ENCODE measurements around the gene MYD88. TPM values are rescaled to one million over a fixed set of nuclear protein-coding genes. Genes with fewer than 3 reads are reported as not detected.

MYD88 gene
- total and polyA plus RNA-seq, 7 experiments from 2014 or later: 35.2 to 108 (median 52.8) TPM

GRCh38 chr3:38116471-38117162, 21.8 kb upstream of the MYD88 start:
- H3K36me3 Mint-ChIP-seq: peaks cover 0 to 7% (median 4%) of the 10 kb centered on the region in 5 donors
- Histone ChIP-seq H3K9me3 (ENCODE audit: control insufficient read depth in 2 of 3, low read length in 3 of 3) (no peaks in the 10 kb centered on the region), H3K36me3 (ENCODE audit: control insufficient read depth in 2 of 3, insufficient read depth in 3 of 3, low read length in 3 of 3) (peaks cover 0 to 20% (median 0%) of the 10 kb centered on the region in 3 experiments), H3K27me3 (ENCODE audit: control insufficient read depth in 2 of 2, insufficient read depth in 2 of 2, low read length in 2 of 2) (no peaks in the 10 kb centered on the region), H3K27ac (ENCODE audit: low read depth, low read length) (no peak overlapping the region), H3K4me3 (ENCODE audit: low read length) (no peak overlapping the region), H3K4me1 (ENCODE audit: control insufficient read depth in 2 of 2, insufficient read depth in 2 of 2, low read length in 2 of 2) (no peaks in the 10 kb centered on the region)
- H3K27ac Mint-ChIP-seq: no peak overlapping the region
- DNase-seq: peak in 1 of 9 donors; percentile 2
- H3K4me1 Mint-ChIP-seq: peaks cover 4 to 15% (median 7%) of the 10 kb centered on the region in 7 donors
- ChIA-PET CTCF (interaction anchor here (0.6 to 2.1 kb wide), 5 partner anchors 21 to 230 kb away, joined by 3 to 6 read pairs (median 4); partner anchors contain the start of gene XYLB), POLR2A (interaction anchor here (0.6 to 1.2 kb wide), 4 partner anchors 9 to 178 kb away, joined by 3 read pairs; partner anchors contain the start of gene OXSR1)
- no peak overlapping the region for H3K4me3 Mint-ChIP-seq
- intact Hi-C loops (cut with micrococcal nuclease): loop anchor here (5.0 kb wide), 3 partner anchors 96 to 536 kb away; no protein-coding TSS in a partner anchor
- no peak for ATAC-seq
- H3K27me3 Mint-ChIP-seq: no peaks in the 10 kb centered on the region
- peaks cover 0 to 3% (median 0%) of the 10 kb centered on the region in 11 donors for H3K9me3 Mint-ChIP-seq

GRCh38 chr3:38117163-38117716, 21.2 kb upstream of the MYD88 start:
- Mint-ChIP-seq H3K9me3 (peaks cover 0 to 3% (median 0%) of the 10 kb centered on the region in 11 donors), H3K36me3 (peaks cover 0 to 7% (median 4%) of the 10 kb centered on the region in 5 donors), H3K4me3 (no peak overlapping the region), H3K27ac (no peak overlapping the region), H3K27me3 (no peaks in the 10 kb centered on the region), H3K4me1 (peaks cover 4 to 15% (median 7%) of the 10 kb centered on the region in 7 donors)
- H3K36me3 ChIP-seq (ENCODE audit: control insufficient read depth in 2 of 3, insufficient read depth in 3 of 3, low read length in 3 of 3): peaks cover 0 to 26% (median 0%) of the 10 kb centered on the region in 3 experiments
- no peaks in the 10 kb centered on the region for H3K27me3 ChIP-seq (ENCODE audit: control insufficient read depth in 2 of 2, insufficient read depth in 2 of 2, low read length in 2 of 2)
- no peak for DNase-seq
- intact Hi-C loops (cut with micrococcal nuclease): loop anchor here (5.0 kb wide), 3 partner anchors 95 to 535 kb away; no protein-coding TSS in a partner anchor
- ATAC-seq: no peak
- no peaks in the 10 kb centered on the region for H3K9me3 ChIP-seq (ENCODE audit: control insufficient read depth in 2 of 3, low read length in 3 of 3)
- no peak overlapping the region for H3K4me3 ChIP-seq (ENCODE audit: low read length)
- H3K27ac ChIP-seq (ENCODE audit: low read depth, low read length): no peak overlapping the region
- ChIA-PET POLR2A (interaction anchor here (0.6 to 1.4 kb wide), 2 partner anchors 20 to 177 kb away, joined by 3 to 4 read pairs; partner anchors contain the start of gene ACAA1), CTCF (interaction anchor here (0.6 to 2.1 kb wide), 9 partner anchors 94 to 361 kb away, joined by 3 to 6 read pairs (median 4); partner anchors contain the start of gene XYLB)
- H3K4me1 ChIP-seq (ENCODE audit: control insufficient read depth in 2 of 2, insufficient read depth in 2 of 2, low read length in 2 of 2): no peaks in the 10 kb centered on the region

GRCh38 chr3:38117748-38118420, 20.6 kb upstream of the MYD88 start:
- CTCF ChIA-PET: interaction anchor here (0.6 to 2.6 kb wide), 16 partner anchors 19 to 364 kb away, joined by 3 to 10 read pairs (median 4); partner anchors contain the start of genes ACAA1 and XYLB
- no peak overlapping the region for H3K27ac ChIP-seq (ENCODE audit: low read depth, low read length)
- Mint-ChIP-seq H3K36me3 (peaks cover 0 to 8% (median 7%) of the 10 kb centered on the region in 5 donors), H3K9me3 (peaks cover 0 to 3% (median 0%) of the 10 kb centered on the region in 11 donors), H3K27ac (peak overlapping the region in 5 of 9 donors; percentile 22 to 84 (median 49)), H3K4me3 (no peak overlapping the region), H3K4me1 (peaks cover 4 to 15% (median 7%) of the 10 kb centered on the region in 7 donors), H3K27me3 (no peaks in the 10 kb centered on the region)
- intact Hi-C loops (cut with micrococcal nuclease): loop anchor here (1.0 to 5.0 kb wide), 12 partner anchors 18 to 534 kb away; partner anchors contain the start of genes XYLB (in 2 of the 2) and OXSR1 (in 1 of the 2)
- no peaks in the 10 kb centered on the region for H3K27me3 ChIP-seq (ENCODE audit: control insufficient read depth in 2 of 2, insufficient read depth in 2 of 2, low read length in 2 of 2)
- POLR2A ChIA-PET: interaction anchor here (1.4 kb wide), 1 partner anchor 19 kb away, joined by 4 read pairs; the partner anchor contains the start of gene ACAA1
- no peaks in the 10 kb centered on the region for H3K4me1 ChIP-seq (ENCODE audit: control insufficient read depth in 2 of 2, insufficient read depth in 2 of 2, low read length in 2 of 2)
- no peaks in the 10 kb centered on the region for H3K9me3 ChIP-seq (ENCODE audit: control insufficient read depth in 2 of 3, low read length in 3 of 3)
- H3K36me3 ChIP-seq (ENCODE audit: control insufficient read depth in 2 of 3, insufficient read depth in 3 of 3, low read length in 3 of 3): peaks cover 0 to 33% (median 0%) of the 10 kb centered on the region in 3 experiments
- DNase-seq (peak; percentile 59 to 79 (median 73)), ATAC-seq (peak; percentile 90)
- no peak overlapping the region for H3K4me3 ChIP-seq (ENCODE audit: low read length)

- Mint-ChIP-seq H3K36me3 (peaks cover 0 to 12% (median 7%) of the 10 kb centered on the region in 5 donors), H3K27me3 (no peaks in the 10 kb centered on the region), H3K4me3 (no peak overlapping the region), H3K4me1 (peaks cover 4 to 15% (median 7%) of the 10 kb centered on the region in 7 donors), H3K27ac (peak overlapping the region in 5 of 9 donors; percentile 22 to 62 (median 52)), H3K9me3 (peaks cover 0 to 3% (median 0%) of the 10 kb centered on the region in 11 donors)
- no peak overlapping the region for H3K4me3 ChIP-seq (ENCODE audit: low read length)
- peaks cover 0 to 39% (median 0%) of the 10 kb centered on the region in 3 experiments for H3K36me3 ChIP-seq (ENCODE audit: control insufficient read depth in 2 of 3, insufficient read depth in 3 of 3, low read length in 3 of 3)
- ChIA-PET POLR2A (interaction anchor here (1.0 to 1.4 kb wide), 2 partner anchors 18 to 47 kb away, joined by 3 to 4 read pairs; partner anchors contain the start of genes ACAA1 and OXSR1), CTCF (interaction anchor here (0.6 to 2.6 kb wide), 12 partner anchors 18 to 363 kb away, joined by 3 to 10 read pairs (median 4); partner anchors contain the start of genes ACAA1 and XYLB)
- H3K4me1 ChIP-seq (ENCODE audit: control insufficient read depth in 2 of 2, insufficient read depth in 2 of 2, low read length in 2 of 2): no peaks in the 10 kb centered on the region
- H3K9me3 ChIP-seq (ENCODE audit: control insufficient read depth in 2 of 3, low read length in 3 of 3): no peaks in the 10 kb centered on the region
- no peak overlapping the region for H3K27ac ChIP-seq (ENCODE audit: low read depth, low read length)
- ATAC-seq (no peak), DNase-seq (no peak)
- intact Hi-C loops (cut with micrococcal nuclease): loop anchor here (1.0 to 5.0 kb wide), 12 partner anchors 18 to 534 kb away; partner anchors contain the start of genes XYLB (in 2 of the 2) and OXSR1 (in 1 of the 2)
- no peaks in the 10 kb centered on the region for H3K27me3 ChIP-seq (ENCODE audit: control insufficient read depth in 2 of 2, insufficient read depth in 2 of 2, low read length in 2 of 2)
Observed at GRCh38 chr3:38118421-38119247, 19.8 kb upstream of the MYD88 start.

GRCh38 chr3:38119248-38119544, 19.3 kb upstream of the MYD88 start:
- Histone ChIP-seq H3K27me3 (ENCODE audit: control insufficient read depth in 2 of 2, insufficient read depth in 2 of 2, low read length in 2 of 2) (no peaks in the 10 kb centered on the region), H3K9me3 (ENCODE audit: control insufficient read depth in 2 of 3, low read length in 3 of 3) (no peaks in the 10 kb centered on the region), H3K36me3 (ENCODE audit: control insufficient read depth in 2 of 3, insufficient read depth in 3 of 3, low read length in 3 of 3) (peaks cover 0 to 42% (median 0%) of the 10 kb centered on the region in 3 experiments), H3K4me1 (ENCODE audit: control insufficient read depth in 2 of 2, insufficient read depth in 2 of 2, low read length in 2 of 2) (no peaks in the 10 kb centered on the region), H3K4me3 (ENCODE audit: low read length) (no peak overlapping the region), H3K27ac (ENCODE audit: low read depth, low read length) (no peak overlapping the region)
- no peak for DNase-seq
- Mint-ChIP-seq H3K4me1 (peaks cover 4 to 15% (median 7%) of the 10 kb centered on the region in 7 donors), H3K36me3 (peaks cover 0 to 12% (median 7%) of the 10 kb centered on the region in 5 donors), H3K4me3 (no peak overlapping the region), H3K27ac (peak overlapping the region in 4 of 9 donors; percentile 42 to 72 (median 56)), H3K27me3 (no peaks in the 10 kb centered on the region), H3K9me3 (no peaks in the 10 kb centered on the region)
- no peak for ATAC-seq
- CTCF ChIA-PET: interaction anchor here (1.2 to 2.6 kb wide), 4 partner anchors 18 to 361 kb away, joined by 3 to 10 read pairs (median 4); partner anchors contain the start of gene ACAA1
- intact Hi-C loops (cut with micrococcal nuclease): loop anchor here (2.0 to 5.0 kb wide), 5 partner anchors 93 to 533 kb away; partner anchors contain the start of gene XYLB (in 2 of the 2)
- POLR2A ChIA-PET: interaction anchor here (1.0 kb wide), 1 partner anchor 46 kb away, joined by 3 read pairs; the partner anchor contains the start of gene OXSR1
